Effector memory CD4-positive, alpha-beta T cell (primary cell): ENCODE data around the gene FKBP1B.

Source experiments
- DNase-seq, 3 donors: peaks; one replicate each; pipeline ENCODE4 v3.0.0-alpha.2; 2020
- H3K27ac ChIP-seq: 2 replicates; pipeline ENCODE4 v1.7.0; 2013; ENCODE audit warnings: mild to moderate bottlenecking, low read length, moderate library complexity; ENCODE audit not compliant: insufficient read depth, poor library complexity, severe bottlenecking
- H3K27me3 ChIP-seq: replicated peaks from 2 replicates; pipeline ENCODE4 v1.7.0; 2013; ENCODE audit warnings: mild to moderate bottlenecking, low read length; ENCODE audit not compliant: insufficient read depth, control insufficient read depth, poor library complexity, severe bottlenecking
- H3K36me3 ChIP-seq: 2 replicates; pipeline ENCODE4 v1.7.0; 2013; ENCODE audit warnings: mild to moderate bottlenecking, low read length, moderate library complexity; ENCODE audit not compliant: control insufficient read depth, insufficient read depth
- H3K4me1 ChIP-seq: 2 replicates; pipeline ENCODE4 v1.7.0; 2013; ENCODE audit warnings: low read length, mild to moderate bottlenecking; ENCODE audit not compliant: control insufficient read depth, insufficient read depth, poor library complexity, severe bottlenecking
- H3K4me3 ChIP-seq: 2 replicates; pipeline ENCODE4 v1.7.0; 2013; ENCODE audit warnings: low read length, low read depth, mild to moderate bottlenecking; ENCODE audit not compliant: insufficient read depth, poor library complexity, severe bottlenecking
- H3K9me3 ChIP-seq: 2 replicates; pipeline ENCODE4 v1.7.0; 2013; ENCODE audit warnings: mild to moderate bottlenecking, low read length, moderate library complexity; ENCODE audit not compliant: control insufficient read depth

The FKBP1B gene

GRCh38 chr2:24046930-24047702, 2.4 kb upstream of the FKBP1B start, which contains the start of gene WDCP:
WDCP (minus strand) TSS chr2:24047391; CDS start chr2:24039494, 7,897 bp downstream.
- H3K27ac ChIP-seq: peak within 1 kb of the TSS; percentile 69
- H3K4me3 ChIP-seq: peak within 1 kb of the TSS; percentile 83

GRCh38 chr2:24047703-24048033, 1.9 kb upstream of the FKBP1B start:
- Histone ChIP-seq H3K4me1 (peaks cover 18% of the 10 kb centered on the region), H3K27me3 (peaks cover 15% of the 10 kb centered on the region), H3K9me3 (no peaks in the 10 kb centered on the region), H3K27ac (no peak overlapping the region), H3K4me3 (peak overlapping the region; percentile 6), H3K36me3 (no peaks in the 10 kb centered on the region)
- no peak for DNase-seq

More at GRCh38 chr2:24046930-24047702, 2.4 kb upstream of the FKBP1B start, which contains the start of gene WDCP:
- Histone ChIP-seq H3K4me1 (peaks cover 18% of the 10 kb centered on the region), H3K27me3 (peaks cover 15% of the 10 kb centered on the region), H3K36me3 (no peaks in the 10 kb centered on the region), H3K9me3 (no peaks in the 10 kb centered on the region)
- DNase-seq: peak; percentile 91 to 94 (median 91)

GRCh38 chr2:24048769-24049484, 614 bp upstream of the FKBP1B start:
- Histone ChIP-seq H3K36me3 (no peaks in the 10 kb centered on the region), H3K27me3 (peaks cover 15% of the 10 kb centered on the region), H3K4me1 (peaks cover 18% of the 10 kb centered on the region), H3K9me3 (no peaks in the 10 kb centered on the region), H3K27ac (no peak overlapping the region), H3K4me3 (peak overlapping the region; percentile 64)
- no peak for DNase-seq

- no peak for DNase-seq
- Histone ChIP-seq H3K27me3 (peaks cover 15% of the 10 kb centered on the region), H3K4me1 (peaks cover 18% of the 10 kb centered on the region), H3K27ac (peak overlapping the region; percentile 18), H3K9me3 (no peaks in the 10 kb centered on the region), H3K36me3 (no peaks in the 10 kb centered on the region), H3K4me3 (peak overlapping the region; percentile 64)
Measured at GRCh38 chr2:24050041-24050979, 769 bp downstream of the FKBP1B start.

GRCh38 chr2:24051833-24052232, 2.3 kb downstream of the FKBP1B start:
- Histone ChIP-seq H3K27ac (no peak overlapping the region), H3K36me3 (no peaks in the 10 kb centered on the region), H3K4me3 (no peak overlapping the region), H3K9me3 (no peaks in the 10 kb centered on the region), H3K27me3 (peaks cover 15% of the 10 kb centered on the region), H3K4me1 (peaks cover 18% of the 10 kb centered on the region)
- DNase-seq: no peak

- H3K27ac ChIP-seq: no peak overlapping the region
- H3K36me3 ChIP-seq: no peaks in the 10 kb centered on the region
- no peak for DNase-seq
- peaks cover 15% of the 10 kb centered on the region for H3K27me3 ChIP-seq
- no peak overlapping the region for H3K4me3 ChIP-seq
- peaks cover 18% of the 10 kb centered on the region for H3K4me1 ChIP-seq
- no peaks in the 10 kb centered on the region for H3K9me3 ChIP-seq
Measured at GRCh38 chr2:24052951-24053350, 3.4 kb downstream of the FKBP1B start.

GRCh38 chr2:24054366-24055010, 4.9 kb downstream of the FKBP1B start:
- Histone ChIP-seq H3K4me1 (peaks cover 12% of the 10 kb centered on the region), H3K4me3 (no peak overlapping the region), H3K27me3 (peaks cover 8% of the 10 kb centered on the region), H3K9me3 (no peaks in the 10 kb centered on the region), H3K27ac (no peak overlapping the region), H3K36me3 (no peaks in the 10 kb centered on the region)
- DNase-seq: no peak

GRCh38 chr2:24055750-24056149, 6.2 kb downstream of the FKBP1B start:
- no peak overlapping the region for H3K27ac ChIP-seq
- no peaks in the 10 kb centered on the region for H3K36me3 ChIP-seq
- peaks cover under 1% of the 10 kb centered on the region for H3K27me3 ChIP-seq
- H3K4me3 ChIP-seq: no peak overlapping the region
- H3K4me1 ChIP-seq: no peaks in the 10 kb centered on the region
- H3K9me3 ChIP-seq: no peaks in the 10 kb centered on the region
- no peak for DNase-seq

GRCh38 chr2:24058564-24059271, 9.2 kb downstream of the FKBP1B start:
- no peak for DNase-seq
- H3K27ac ChIP-seq: no peak overlapping the region
- no peak overlapping the region for H3K4me3 ChIP-seq
- H3K27me3 ChIP-seq: no peaks in the 10 kb centered on the region
- H3K4me1 ChIP-seq: no peaks in the 10 kb centered on the region
- no peaks in the 10 kb centered on the region for H3K9me3 ChIP-seq
- H3K36me3 ChIP-seq: no peaks in the 10 kb centered on the region
